ENCODE results near the gene ZNF157.

GRCh38 chrX:47373198-47373597 lies 2.8 kb downstream of the ZNF157 start:
- TF ChIP-seq, protein P1, sequence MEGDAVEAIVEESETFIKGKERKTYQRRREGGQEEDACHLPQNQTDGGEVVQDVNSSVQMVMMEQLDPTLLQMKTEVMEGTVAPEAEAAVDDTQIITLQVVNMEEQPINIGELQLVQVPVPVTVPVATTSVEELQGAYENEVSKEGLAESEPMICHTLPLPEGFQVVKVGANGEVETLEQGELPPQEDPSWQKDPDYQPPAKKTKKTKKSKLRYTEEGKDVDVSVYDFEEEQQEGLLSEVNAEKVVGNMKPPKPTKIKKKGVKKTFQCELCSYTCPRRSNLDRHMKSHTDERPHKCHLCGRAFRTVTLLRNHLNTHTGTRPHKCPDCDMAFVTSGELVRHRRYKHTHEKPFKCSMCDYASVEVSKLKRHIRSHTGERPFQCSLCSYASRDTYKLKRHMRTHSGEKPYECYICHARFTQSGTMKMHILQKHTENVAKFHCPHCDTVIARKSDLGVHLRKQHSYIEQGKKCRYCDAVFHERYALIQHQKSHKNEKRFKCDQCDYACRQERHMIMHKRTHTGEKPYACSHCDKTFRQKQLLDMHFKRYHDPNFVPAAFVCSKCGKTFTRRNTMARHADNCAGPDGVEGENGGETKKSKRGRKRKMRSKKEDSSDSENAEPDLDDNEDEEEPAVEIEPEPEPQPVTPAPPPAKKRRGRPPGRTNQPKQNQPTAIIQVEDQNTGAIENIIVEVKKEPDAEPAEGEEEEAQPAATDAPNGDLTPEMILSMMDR (conservative IDR thresholded peaks at IDR 0.05): no peak
- TF ChIP-seq ZFX (IDR thresholded peaks at IDR 0.05): no peak

All from C4-2B (cell line).